ENCODE measurements around the gene EML3. TPM values are rescaled to one million over a fixed set of nuclear protein-coding genes. Genes with fewer than 3 reads are reported as not detected.

The EML3 gene
- total and polyA plus RNA-seq, 12 donors: 9.7 to 198 (median 36.3) TPM

- intact Hi-C loops (cut with DNase I): no loop called here
- Histone ChIP-seq H3K27ac (peak overlapping the region in 4 of 5 donors; percentile 86 to 98 (median 93)), H3K36me3 (replicated peaks in 1 of 2) (peaks cover 0 to 40% of the 10 kb centered on the region in 2 donors), H3K9me3 (replicated peaks in 1 of 3) (no peaks in the 10 kb centered on the region), H3K27me3 (no peaks in the 10 kb centered on the region), H3K4me3 (peak overlapping the region; percentile 37 to 99 (median 80)), H3K4me1 (replicated peaks in 1 of 2) (peaks cover 26 to 34% of the 10 kb centered on the region in 2 donors)
- peak in 1 of 7 donors; percentile 28 for DNase-seq
- WGBS, 4 donors: 1 to 3% (median 1%) methylated on average over 21 to 26 of the region's 26 CpGs
- TF ChIP-seq CTCF (IDR thresholded peaks at IDR 0.05) (no peak), POLR2A (IDR thresholded peaks at IDR 0.05) (no peak)
Measured at GRCh38 chr11:62600367-62601121, 12.0 kb downstream of the EML3 start.

GRCh38 chr11:62599901-62600300, 12.7 kb downstream of the EML3 start:
- WGBS, 4 donors: 32 to 38% (median 36%) methylated on average over 5 of the region's 5 CpGs
- no peak for DNase-seq
- TF ChIP-seq CTCF (IDR thresholded peaks at IDR 0.05) (no peak), POLR2A (IDR thresholded peaks at IDR 0.05) (no peak)
- Histone ChIP-seq H3K27ac (peak overlapping the region in 3 of 5 donors; percentile 86 to 98 (median 94)), H3K9me3 (replicated peaks in 1 of 3) (no peaks in the 10 kb centered on the region), H3K27me3 (no peaks in the 10 kb centered on the region), H3K4me1 (replicated peaks in 1 of 2) (peaks cover 26 to 34% of the 10 kb centered on the region in 2 donors), H3K36me3 (replicated peaks in 1 of 2) (peaks cover 0 to 40% of the 10 kb centered on the region in 2 donors), H3K4me3 (peak overlapping the region in 2 of 4 donors; percentile 87 to 99)
- intact Hi-C loops (cut with DNase I): no loop called here

GRCh38 chr11:62599069-62599696, 13.4 kb downstream of the EML3 start:
- H3K27me3 ChIP-seq: no peaks in the 10 kb centered on the region
- intact Hi-C loops (cut with DNase I): no loop called here
- peaks cover 26 to 34% of the 10 kb centered on the region in 2 donors for H3K4me1 ChIP-seq (replicated peaks in 1 of 2)
- TF ChIP-seq CTCF (IDR thresholded peaks at IDR 0.05) (no peak), POLR2A (IDR thresholded peaks at IDR 0.05) (no peak)
- H3K9me3 ChIP-seq (replicated peaks in 1 of 3): no peaks in the 10 kb centered on the region
- H3K4me3 ChIP-seq: peak overlapping the region in 1 of 4 donors; percentile 99
- H3K36me3 ChIP-seq (replicated peaks in 1 of 2): peaks cover 0 to 46% of the 10 kb centered on the region in 2 donors
- H3K27ac ChIP-seq: peak overlapping the region in 3 of 5 donors; percentile 86 to 98 (median 94)
- 27 to 40% (median 34%) methylated on average over 5 to 7 of the region's 7 CpGs for WGBS, 4 donors
- peak; percentile 90 to 99 (median 98) for DNase-seq

- H3K4me3 ChIP-seq: no peak overlapping the region
- no peaks in the 10 kb centered on the region for H3K9me3 ChIP-seq (replicated peaks in 1 of 3)
- H3K27me3 ChIP-seq: no peaks in the 10 kb centered on the region
- 74 to 93% (median 88%) methylated on average over 8 of the region's 8 CpGs for WGBS, 4 donors
- no peak for TF ChIP-seq POLR2A (IDR thresholded peaks at IDR 0.05)
- peaks cover 24 to 42% of the 10 kb centered on the region in 2 donors for H3K4me1 ChIP-seq (replicated peaks in 1 of 2)
- no peak for DNase-seq
- peaks cover 0 to 51% of the 10 kb centered on the region in 2 donors for H3K36me3 ChIP-seq (replicated peaks in 1 of 2)
- intact Hi-C loops (cut with DNase I): no loop called here
- no peak overlapping the region for H3K27ac ChIP-seq
Measured at GRCh38 chr11:62595124-62595523, 17.5 kb downstream of the EML3 start.
